Suprapubic skin (tissue), 4 donors: ENCODE results near the gene DDI2.

Experiments used
- EP300 ChIP-seq: sonication (generic); formaldehyde crosslinking; IDR thresholded peaks from one replicate; pipeline ENCODE4 v1.6.1; 2017; ENCODE audit warnings: antibody characterized with exemption
- POLR2AphosphoS5 ChIP-seq, 3 donors: sonication (generic); formaldehyde crosslinking; IDR thresholded peaks; one replicate each; pipeline ENCODE4 v1.6.1; 2017; ENCODE audit warnings: antibody characterized with exemption in 3 of 3
- TF ChIP-seq, protein P1 (sequence below), 2 donors: fragments of 200-600 bp in 1 of 2; fragments of 450-650 bp in 1 of 2; sonication (generic) in 1 of 2; IDR thresholded peaks; one replicate each; pipeline ENCODE4 v1.5.1; 2016 to 2019; ENCODE audit warnings: antibody characterized with exemption in 2 of 2, mild to moderate bottlenecking in 1 of 2, moderate library complexity in 1 of 2

DNA sequence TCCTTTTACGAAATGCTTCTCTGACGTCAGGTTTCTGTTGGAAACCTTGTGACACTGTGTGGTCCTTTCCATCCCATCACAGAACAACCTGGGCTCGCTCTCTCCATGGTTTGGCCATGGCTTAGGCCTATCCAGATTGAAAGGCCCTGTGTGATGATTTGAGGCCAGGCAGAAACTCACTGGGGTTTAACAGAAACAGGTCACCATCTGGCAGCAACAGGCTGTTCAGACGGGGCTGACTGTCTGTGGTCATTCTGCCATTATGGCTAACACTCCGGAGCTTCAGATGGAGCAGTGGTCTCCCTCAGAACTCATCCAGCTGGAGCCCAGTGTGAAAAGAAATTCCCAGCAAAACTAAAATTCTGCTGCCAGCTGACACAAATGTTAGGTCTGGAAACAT lies 76.1 kb downstream of the DDI2 start:
- TF ChIP-seq POLR2AphosphoS5 (IDR thresholded peaks at IDR 0.05) (no peak), EP300 (no peak)
- TF ChIP-seq, protein P1, sequence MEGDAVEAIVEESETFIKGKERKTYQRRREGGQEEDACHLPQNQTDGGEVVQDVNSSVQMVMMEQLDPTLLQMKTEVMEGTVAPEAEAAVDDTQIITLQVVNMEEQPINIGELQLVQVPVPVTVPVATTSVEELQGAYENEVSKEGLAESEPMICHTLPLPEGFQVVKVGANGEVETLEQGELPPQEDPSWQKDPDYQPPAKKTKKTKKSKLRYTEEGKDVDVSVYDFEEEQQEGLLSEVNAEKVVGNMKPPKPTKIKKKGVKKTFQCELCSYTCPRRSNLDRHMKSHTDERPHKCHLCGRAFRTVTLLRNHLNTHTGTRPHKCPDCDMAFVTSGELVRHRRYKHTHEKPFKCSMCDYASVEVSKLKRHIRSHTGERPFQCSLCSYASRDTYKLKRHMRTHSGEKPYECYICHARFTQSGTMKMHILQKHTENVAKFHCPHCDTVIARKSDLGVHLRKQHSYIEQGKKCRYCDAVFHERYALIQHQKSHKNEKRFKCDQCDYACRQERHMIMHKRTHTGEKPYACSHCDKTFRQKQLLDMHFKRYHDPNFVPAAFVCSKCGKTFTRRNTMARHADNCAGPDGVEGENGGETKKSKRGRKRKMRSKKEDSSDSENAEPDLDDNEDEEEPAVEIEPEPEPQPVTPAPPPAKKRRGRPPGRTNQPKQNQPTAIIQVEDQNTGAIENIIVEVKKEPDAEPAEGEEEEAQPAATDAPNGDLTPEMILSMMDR (IDR thresholded peaks at IDR 0.05), result no peak
